Erythroblast (primary cell): Measurements from ENCODE around the gene ADORA2B.

Source experiments
- GATA1 ChIP-seq: IDR thresholded peaks from 2 replicates; pipeline ENCODE4 v1.6.1; 2011; ENCODE audit warnings: low read depth, mild to moderate bottlenecking, control low read depth, low read length, moderate library complexity
- POLR2A ChIP-seq: IDR thresholded peaks from 2 replicates; pipeline ENCODE4 v1.6.1; 2011; ENCODE audit warnings: mild to moderate bottlenecking, low read length

- TF ChIP-seq POLR2A (no peak), GATA1 (no peak)
These were observed 1.7 kb downstream of the ADORA2B start for GRCh38 chr17:15946611-15947120.
